Sciatic nerve (tissue), 2 donors: ENCODE data around the gene TMEM69. TPM values are rescaled to one million over a fixed set of nuclear protein-coding genes. Genes with fewer than 3 reads are reported as not detected.
"Not testable (repeated sequence)": the region's sequence is repeated elsewhere in the genome, so short reads cannot be mapped to it uniquely, and the experiment has no call there.

Experiments
- ATAC-seq: fragments of 200-7000 bp; cut with Tn5 transposase; one replicate; pipeline ENCODE4 v1.9.1; 2020; ENCODE audit warnings: mild to moderate bottlenecking, moderate library complexity
- DNase-seq: peaks from one replicate; pipeline ENCODE4 v3.0.0-alpha.2; 2020; ENCODE audit warnings: low spot score
- intact Hi-C: fragments of 100-400 bp; cut with DNase I; formaldehyde crosslinking; loops from one replicate; pipeline ENCODE4 v1.14.2; 2022
- total RNA-seq: library from RNA; stranded (reverse); fragmentation: NEBNext Ultra II Directional; extraction: Animal tissue kit (Norgen Biotek cat#: 25700); gene quantifications from one replicate; pipeline ENCODE4 v1.2.1, GENCODE V29; 2021
- donor health status: DM: no; HTN: no; CAD: no.
- donor health status: DM: no; HTN: no; CAD: no.

The TMEM69 gene
- total RNA-seq, 1 donor from 2014 or later: 14.0 TPM

DNA sequence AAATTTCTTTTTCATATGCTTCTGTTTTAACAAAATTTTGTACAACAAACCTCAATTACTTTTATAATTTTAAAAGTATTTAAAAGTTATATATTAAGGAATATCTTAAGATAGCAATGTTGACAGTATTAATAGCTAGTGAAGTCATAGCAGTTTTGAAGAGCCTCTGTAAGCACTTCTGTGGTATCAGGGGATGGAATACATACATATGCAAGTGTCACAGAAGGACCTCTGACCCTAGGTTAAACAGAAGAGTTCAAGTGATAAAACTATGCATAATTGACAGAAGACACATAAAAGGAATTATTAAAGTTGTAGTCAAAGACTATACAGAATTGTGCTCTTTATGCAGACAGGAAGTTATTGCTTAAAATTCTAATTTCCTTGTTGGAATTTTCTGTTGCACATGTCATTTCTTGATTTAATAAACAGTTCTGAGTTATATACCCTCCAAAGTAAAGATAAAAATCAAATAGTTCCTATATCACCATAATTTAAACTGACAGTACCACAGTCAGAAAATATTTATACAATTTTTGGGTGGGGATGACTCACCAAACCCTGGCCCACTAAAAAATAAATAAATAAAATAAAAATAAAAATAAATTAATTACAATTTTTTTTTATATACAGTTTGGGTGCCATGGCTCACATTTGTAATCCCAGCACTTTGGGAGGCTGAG is 35.4 kb downstream of the TMEM69 start:
- intact Hi-C loops: no loop called here
- ATAC-seq (no peak), DNase-seq (no peak)

DNA sequence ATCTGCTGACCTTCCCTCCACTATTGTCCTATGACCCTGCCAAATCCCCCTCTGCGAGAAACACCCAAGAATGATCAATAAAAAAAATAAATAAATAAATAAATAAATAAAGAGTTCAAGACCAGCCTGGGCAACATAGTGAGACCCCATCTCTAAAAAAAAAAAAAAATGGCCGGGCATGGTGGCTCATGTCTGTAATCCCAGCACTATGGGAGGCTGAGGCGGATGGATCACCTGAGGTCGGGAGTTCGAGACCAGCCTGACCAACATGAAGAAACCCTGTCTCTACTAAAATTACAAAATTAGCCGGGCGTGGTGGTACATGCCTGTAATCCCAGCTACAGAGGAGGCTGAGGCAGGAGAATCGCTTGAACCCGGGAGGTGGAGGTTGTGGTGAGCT is 38.0 kb downstream of the TMEM69 start:
- intact Hi-C loops, ATAC-seq: not testable (repeated sequence)

DNA sequence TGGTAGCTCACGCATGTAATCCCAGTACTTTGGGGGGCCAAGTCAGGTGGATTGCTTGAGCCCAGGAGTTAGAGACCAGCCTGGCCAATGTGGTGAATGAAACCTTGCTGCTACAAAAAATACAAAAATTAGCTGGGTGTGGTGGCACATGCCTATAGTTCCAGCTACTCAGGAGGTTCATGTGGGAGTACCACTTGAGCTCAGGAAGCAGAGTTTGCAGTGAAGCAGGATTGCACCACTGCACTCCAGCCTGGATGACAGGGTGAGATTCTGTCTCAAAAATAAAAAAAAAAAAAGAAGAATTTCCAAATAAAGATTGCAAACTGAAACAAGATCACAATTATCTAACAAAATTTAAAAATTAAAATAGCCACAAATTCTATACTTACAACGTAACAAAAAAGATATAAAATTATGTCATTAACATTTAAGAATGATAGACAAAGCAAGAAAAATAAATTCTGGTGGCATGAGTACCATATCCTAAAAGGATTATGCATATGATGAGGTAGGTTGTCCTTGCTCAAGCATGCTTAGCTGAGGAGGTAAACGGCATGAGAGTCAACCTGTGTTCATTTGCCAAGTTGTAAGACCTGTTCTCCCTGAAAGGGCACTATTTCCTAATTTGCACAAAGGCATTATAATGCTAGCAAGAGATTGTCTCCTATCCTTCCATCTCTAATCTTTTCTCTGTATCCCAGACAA is 42.2 kb downstream of the TMEM69 start:
- intact Hi-C loops: no loop called here
- ATAC-seq (no peak), DNase-seq (no peak)

More for the DNA sequence above, 38.0 kb downstream of the TMEM69 start:
- not testable (repeated sequence) for DNase-seq

DNA sequence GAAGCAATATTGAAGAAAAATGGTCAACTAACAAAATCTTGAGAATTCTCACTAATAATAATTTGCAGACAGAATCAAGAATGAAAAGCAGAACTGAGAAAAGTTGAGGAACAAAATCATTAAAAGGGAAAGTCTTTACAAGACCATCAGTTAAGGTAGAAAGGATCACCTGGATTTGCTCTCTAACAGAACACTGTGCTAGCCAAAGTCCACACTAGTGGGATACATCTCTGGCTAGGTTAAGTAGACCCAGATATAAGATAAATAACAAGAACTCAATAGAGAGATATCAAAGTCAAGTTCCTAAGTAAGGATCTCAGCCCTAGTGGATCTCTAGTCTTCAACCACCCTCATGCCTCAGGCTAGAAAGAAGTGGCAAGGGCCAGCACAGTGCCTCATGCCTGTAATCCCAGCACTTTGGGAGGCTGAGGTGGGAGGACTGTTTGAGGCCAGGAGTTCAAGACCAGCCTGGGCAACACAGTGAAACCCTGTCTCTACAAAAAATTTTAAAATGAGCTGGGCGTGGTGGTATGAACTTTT is 42.9 kb downstream of the TMEM69 start:
- no peak for ATAC-seq
- intact Hi-C loops: no loop called here
- no peak for DNase-seq

DNA sequence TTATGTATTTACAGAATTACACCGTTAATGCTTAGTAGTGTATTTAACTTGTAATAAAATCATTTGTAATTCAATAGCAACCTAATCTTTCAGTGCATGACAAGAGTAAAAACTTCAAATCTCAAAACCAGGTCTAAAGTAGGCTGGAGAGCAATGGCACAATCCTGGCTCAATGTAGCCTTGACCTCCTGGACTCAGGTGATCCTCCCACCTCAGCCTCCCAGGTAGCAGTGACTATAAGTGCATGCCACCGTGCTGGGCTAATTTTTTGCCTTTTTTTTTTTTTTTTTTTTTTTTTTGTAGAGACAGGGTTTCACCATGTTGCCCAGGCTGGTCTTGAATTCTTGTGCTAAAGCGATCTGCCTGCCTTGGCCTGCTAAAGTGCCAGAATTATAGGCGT is 51.2 kb downstream of the TMEM69 start:
- peak; percentile 3 for DNase-seq
- ATAC-seq: no peak
- intact Hi-C loops: no loop called here

DNA sequence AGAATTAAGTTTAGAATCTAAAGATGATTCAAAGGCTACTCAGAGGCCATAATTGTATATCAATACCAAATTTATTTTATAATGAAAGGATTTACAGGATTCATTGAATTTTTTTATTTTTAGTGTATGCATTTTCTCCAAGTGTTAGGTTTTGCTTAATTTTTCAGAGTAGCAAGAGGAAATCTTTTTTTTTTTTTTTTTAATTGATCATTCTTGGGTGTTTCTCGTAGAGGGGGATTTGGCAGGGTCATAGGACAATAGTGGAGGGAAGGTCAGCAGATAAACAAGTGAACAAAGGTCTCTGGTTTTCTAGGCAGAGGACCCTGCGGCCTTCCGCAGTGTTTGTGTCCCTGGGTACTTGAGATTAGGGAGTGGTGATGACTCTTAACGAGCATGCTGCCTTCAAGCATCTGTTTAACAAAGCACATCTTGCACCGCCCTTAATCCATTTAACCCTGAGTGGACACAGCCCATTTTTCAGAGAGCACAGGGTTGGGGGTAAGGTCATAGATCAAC is 51.7 kb downstream of the TMEM69 start:
- ATAC-seq, intact Hi-C loops, DNase-seq: not testable (repeated sequence)

Other genes starting within 250 kb of the TMEM69 start
- gene TESK2, start 197.0 kb upstream of the TMEM69 start, total RNA-seq: 14.3 TPM
- 1.1 TPM for gene CCDC163, start 188.1 kb upstream of the TMEM69 start, total RNA-seq
- 4.5 TPM for gene MMACHC, start 187.9 kb upstream of the TMEM69 start, total RNA-seq
- gene PRDX1, start 166.3 kb upstream of the TMEM69 start, total RNA-seq: 330 TPM
- gene AKR1A1, start 137.4 kb upstream of the TMEM69 start, total RNA-seq: 96.3 TPM
- gene NASP, start 104.1 kb upstream of the TMEM69 start, total RNA-seq: 66.8 TPM
- gene CCDC17, start 64.1 kb upstream of the TMEM69 start, total RNA-seq: 5.2 TPM
- 102 TPM for gene GPBP1L1, start 1.6 kb upstream of the TMEM69 start, total RNA-seq
- 25.0 TPM for gene IPP, start 62.5 kb downstream of the TMEM69 start, total RNA-seq
- gene MAST2, start 115.4 kb downstream of the TMEM69 start, total RNA-seq: 55.0 TPM